ENCODE data around the gene KLK8.

DNA sequence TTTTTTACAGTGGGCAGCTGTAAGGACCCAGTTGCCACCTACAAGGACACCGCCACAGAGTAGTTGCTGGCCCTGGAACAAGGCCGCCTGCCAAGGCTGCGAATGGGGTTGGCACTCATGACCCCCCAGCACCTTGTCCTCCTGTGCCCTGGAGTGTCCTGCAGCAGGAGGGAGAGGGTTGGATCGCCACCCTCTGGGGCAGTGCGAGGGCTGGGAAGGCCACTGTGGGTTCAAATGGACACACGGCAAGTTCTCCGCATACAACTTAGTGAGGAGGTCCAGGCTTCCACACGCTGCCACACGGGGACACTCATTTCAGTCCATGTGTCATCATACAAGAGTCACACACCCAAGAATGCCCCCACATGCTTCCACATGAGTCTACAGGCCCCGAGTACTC lies 978 bp downstream of the KLK8 start:
- no peak for TF ChIP-seq CTCF (IDR thresholded peaks at IDR 0.05; ENCODE audit: borderline replicate concordance, extremely low read depth, low read length, poor library complexity, severe bottlenecking)
- TF ChIP-seq EZH2 (IDR thresholded peaks at IDR 0.05; ENCODE audit: borderline replicate concordance, low read depth, low read length, severe bottlenecking), result no peak
